Inflammatory macrophage treated with lipopolysaccharide for 4 hours (primary cell): ENCODE results near the gene THSD4.
"Not testable (repeated sequence)": the region's sequence is repeated elsewhere in the genome, so short reads cannot be mapped to it uniquely, and the experiment has no call there.

Experiments used
- DNase-seq: peaks from one replicate; pipeline ENCODE4 v3.0.0-alpha.2; 2020

Gene THSD4

DNA sequence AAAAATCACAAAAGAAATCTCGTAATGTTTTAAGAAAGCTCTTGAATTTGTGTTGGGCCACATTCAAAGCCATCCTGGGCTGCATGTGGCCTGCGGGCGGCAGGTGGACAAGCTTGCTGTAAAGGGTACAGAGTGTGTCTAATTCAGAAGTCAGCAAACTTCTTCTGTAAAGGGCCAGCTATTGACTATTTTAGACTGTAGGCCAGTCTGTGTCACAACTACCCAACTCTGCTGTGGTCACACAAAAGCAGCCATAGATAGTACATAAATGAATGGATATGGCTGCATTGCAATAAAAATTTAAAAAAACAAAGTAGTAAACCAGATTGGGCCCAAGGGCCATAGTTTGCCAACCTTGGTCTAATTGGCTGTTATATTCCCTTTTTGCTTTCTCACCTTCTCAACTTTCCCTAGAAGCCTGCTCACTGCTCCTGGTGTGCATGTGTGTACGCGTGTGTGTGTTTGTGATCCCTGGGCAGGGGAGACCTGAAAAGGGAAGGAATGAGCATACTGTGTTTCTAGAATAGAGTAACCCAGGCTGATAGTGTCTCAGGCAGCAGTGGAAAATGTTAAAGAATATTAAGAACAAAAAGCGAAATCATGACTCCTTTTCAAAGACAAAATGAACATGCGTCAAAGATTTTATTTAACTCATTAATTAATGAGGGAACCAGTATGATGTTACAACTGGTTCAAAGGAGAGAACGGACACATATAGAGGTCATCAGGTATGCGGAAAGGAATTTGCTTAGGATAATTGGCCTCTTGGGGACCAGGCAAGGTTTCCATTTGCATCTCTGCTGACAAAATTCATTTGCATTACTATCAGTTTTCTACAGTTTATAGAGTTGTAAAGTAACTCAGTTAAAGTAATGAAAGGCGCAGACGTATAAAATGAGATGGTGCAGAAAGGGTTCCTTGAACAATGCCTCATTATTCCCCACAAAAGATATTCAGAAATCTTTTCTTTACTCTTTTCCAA is 248.0 kb downstream of the THSD4 start:
- no peak for DNase-seq

DNA sequence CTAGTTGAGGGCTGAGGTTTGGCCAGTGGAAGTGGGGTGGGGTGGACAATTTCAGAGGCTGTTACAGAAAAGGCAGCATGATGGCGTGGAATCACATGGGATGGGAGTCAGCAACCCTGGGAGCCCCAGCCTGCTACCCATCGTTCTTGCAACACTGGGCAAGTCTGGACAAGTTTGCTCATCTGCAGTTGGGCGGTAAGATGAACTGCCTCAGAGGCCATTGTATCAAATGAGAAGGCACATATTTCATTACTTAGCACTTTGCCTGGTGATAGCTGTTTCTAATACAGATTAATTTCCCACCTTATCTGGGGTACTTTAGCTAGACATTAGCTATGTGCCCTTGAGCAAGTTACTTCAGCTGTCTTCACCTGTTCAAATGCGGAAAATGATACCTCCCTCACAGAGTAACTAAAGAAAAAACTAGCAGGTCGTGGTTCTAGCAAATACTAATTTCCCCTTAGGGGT is 248.9 kb downstream of the THSD4 start:
- no peak for DNase-seq

DNA sequence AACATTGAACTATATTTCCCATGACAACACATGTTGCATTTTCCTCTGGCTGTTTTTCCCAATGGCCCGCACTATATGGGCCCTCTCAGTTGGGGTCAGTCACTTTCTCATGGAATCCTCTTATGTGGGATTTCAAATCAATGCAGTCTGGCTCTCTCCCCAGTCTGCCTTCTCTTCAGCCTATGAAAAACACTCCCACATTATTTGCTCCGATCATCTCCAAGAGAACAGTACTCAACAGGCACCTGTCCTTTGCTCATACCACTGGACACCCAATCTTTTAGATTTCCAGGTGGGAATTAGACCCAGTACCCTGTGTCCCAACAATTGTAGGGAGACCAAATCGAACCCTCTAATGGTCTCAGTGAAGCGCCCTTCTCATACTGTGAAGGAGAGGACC is 251.3 kb downstream of the THSD4 start:
- no peak for DNase-seq

DNA sequence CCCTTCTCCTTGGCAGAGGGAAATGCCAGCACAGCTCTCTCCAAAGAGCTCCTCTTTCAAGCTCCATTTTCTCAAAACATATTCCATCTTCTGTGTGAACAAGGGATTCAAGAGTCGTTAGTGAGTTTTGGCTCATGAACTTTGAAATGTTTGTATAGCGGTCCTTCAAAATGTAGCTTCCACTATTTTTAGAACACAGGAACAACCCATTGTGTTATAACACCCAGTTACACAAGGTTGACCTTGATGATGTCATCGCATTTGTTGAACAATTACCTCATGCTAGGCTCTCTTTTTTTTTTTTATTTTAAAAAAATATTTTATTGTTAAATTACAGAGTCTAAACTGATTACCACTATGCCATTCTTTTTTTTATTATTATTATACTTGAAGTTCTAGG is 251.7 kb downstream of the THSD4 start:
- no peak for DNase-seq

DNA sequence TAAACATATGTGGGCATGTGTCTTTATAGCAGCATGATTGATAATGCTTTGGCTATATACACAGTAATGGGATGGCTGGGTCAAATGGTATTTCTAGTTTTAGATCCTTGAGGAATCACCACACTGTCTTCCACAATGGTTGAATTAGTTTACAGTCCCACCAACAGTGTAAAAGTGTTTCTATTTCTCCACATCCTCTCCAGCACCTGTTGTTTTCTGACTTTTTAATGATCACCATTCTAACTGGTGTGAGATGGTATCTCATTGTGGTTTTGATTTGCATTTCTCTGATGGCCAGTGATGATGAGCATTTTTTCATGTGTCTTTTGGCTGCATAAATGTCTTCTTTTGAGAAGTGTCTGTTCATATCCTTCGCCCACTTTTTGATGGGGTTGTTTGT is 252.5 kb downstream of the THSD4 start:
- not testable (repeated sequence) for DNase-seq

DNA sequence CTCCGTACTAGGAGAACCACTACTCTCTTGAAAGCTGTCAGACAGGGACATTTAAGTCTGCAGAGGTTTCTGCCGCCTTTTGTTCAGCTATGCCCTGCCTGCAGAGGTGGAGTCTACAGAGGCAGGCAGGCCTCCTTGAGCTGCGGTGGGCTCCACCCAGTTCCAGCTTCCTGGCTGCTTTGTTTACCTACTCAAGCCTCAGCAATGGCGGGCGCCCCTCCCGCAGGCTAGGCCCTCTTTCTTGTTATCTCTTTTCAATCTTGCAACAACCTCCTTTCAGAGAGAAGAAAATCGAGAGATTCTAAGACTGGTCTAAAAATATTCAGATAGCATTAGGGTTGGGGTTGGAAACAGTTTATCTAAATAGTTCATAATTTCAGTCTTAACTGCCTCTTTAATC is 257.5 kb downstream of the THSD4 start:
- not testable (repeated sequence) for DNase-seq

DNA sequence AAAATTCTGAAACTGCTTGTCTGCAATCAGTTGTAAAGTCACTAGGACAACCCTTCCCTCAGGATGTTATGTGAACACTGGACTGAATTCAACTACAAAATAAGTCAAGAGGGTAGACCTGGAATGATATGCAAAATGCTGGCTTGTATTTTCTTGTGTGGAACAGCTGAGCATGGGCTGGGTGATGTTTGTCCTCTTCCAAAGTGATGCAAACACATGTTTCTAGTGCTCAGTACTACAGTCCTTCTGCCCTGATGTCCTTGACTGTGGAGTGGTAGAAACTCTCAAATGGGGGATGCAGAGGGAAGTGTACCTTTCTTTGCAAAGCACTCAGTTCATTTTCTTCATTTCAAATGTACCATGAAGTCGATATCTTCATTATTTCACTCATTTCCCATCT is 258.6 kb downstream of the THSD4 start:
- DNase-seq = no peak

DNA sequence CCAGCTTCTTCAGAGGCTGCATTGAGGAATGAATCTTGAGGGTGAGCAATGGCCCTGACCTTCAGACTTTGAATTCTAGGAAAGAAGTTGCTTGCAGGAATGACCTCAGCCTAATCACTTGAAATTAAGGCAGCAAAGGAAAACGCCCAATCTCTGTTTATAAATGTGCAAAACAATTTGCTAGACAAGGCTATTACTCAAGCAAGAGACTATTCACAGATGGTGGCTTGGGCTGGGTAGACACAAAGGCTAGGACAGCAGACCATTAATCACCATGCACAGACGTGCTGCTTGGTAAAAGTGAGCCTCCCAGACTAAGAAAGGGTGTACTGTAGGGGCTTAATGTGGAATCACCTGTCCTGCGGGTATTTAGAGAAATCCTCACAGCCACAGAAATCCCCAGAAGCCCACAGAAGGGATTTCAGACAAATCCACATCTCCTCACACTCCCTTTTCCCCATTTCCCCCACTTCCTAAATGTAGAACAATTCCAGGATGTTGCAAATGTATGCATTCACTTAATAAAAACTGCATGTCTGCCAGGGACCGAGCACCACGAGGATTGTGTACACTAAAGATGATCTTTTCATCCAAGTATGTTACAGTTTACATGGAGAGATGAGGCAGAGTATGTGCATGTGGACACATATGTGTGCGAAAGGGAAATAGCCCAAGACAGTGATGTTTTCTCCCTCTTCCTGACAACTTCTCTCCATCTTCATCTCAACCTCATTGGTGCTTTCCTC is 259.5 kb downstream of the THSD4 start:
- no peak for DNase-seq

DNA sequence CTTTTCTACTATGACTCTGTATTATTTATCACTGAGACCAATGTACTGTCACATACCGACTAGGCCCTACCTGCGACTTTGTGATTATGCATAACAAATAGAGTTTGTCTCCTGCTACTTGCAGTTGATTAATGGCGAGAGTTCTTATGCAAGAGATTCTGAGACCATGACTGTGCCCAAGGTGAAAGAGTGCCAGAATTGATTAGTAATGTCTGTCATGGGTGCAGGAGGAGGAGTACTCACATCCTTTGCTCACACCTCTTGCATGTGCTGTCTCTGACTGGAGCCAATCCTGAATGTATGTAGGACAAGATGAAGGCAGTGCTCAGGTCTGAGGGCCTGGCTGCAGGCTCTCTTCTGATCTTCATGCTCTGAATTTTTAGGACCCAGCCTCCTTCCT is 260.7 kb downstream of the THSD4 start:
- DNase-seq = no peak

DNA sequence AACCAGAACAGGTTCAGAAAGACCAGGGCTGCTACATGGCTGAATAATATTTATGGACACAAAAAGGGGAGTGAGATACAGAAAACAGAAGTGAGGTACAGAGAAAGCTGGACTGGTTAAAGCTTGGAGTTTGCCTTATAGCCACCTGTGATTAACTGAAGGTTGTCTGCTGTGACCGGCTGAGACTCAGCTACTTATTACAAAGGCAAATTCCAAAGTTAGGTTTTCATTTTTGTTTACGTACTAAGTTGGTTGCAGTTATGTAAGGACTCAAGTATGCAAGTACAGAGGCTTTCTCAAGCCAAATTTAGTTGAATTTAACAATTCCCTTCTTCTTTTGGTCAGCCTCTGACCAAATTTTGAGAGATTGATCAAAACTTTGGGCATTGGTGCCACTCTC is 264.6 kb downstream of the THSD4 start:
- no peak for DNase-seq

DNA sequence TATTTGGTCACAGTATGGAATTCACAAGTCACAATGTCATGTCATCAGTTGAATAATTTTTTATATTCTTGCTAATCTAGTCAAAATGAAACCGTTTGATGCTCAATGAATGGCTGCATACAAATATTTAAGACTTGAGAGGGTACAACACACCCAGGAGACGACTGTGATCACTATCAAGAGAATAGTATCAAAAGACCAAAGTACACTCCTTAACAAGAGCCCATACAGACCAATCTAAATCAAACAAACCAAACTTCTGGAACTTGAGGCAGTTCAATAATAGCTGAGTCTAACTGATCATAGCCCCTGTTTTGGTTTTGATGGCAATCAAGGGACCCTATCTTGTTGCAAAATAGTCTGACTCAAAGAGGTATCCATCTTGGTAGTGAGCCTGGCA is 265.1 kb downstream of the THSD4 start:
- no peak for DNase-seq

DNA sequence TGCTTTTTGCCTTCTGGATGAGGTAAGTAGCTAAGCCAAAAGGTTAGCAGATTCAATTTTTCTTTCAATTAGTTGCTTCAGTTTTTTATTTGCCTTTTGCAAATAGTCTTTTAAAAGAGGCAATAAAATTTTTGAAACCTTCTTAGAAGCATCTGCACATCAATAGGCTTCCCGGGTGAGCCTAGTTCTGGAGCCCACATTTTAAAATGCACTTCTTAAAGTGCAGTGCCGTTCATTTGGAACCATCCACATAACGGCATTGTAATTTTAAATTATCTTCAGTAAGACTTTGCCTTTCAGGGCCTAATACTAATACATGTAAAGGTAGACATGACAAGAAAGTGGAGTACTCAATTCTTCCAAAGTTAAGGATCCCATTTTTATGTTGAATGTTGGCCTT is 269.2 kb downstream of the THSD4 start:
- no peak for DNase-seq

DNA sequence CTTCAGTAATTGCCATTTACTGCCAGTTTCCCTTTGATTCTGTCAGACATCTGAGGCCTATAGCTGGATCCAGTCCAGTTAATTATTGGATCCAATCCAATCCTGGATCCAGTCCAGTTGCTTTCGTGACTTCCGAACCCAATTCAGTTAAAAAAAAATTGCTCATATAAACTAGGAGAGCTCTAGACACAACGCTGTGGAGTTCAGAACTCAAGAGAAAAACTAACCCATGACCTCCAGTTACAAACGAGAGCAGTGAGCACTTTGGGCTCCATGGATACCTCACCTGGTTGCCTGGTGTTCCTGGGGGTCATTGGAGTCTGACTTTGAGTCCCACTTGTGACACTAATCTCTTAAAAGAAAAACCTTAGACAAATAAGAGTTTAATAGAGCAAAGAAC is 269.8 kb downstream of the THSD4 start:
- DNase-seq = no peak

DNA sequence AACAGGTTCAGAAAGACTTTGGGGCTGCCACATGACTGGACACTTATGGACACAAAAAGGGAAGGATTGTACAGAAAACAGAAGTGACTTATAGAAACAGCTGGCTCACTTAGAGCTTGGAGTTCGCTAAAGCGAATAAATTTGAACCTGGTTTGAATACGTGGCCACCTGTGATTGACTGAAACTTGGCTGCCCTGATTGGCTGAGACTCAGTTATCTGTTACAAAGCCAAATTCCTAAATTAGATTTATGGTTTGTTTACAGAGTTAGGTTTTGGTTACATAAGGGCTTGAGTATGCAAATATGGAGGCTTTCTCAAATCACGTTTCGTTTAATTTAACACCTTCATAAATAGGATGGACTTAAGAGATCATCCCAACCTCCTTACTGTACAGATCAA is 270.2 kb downstream of the THSD4 start:
- no peak for DNase-seq

DNA sequence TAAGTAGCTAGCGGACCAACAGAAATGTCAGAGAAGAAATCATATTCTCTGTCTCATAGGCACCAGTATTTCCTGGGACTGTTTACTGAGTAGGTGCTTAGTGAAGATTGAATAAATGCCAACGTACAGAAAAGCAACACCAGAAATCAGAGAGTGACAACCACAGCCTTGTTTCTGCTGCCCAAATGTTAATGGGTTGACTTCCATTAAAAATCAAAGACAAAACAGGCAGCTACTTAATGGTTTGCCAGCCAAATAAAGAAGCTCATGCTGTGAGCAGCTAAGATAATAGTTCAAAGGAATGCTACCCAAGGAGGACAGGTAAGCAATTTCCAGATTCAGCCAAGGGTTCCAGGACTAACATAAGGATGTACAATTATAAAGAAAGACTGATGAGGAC is 270.7 kb downstream of the THSD4 start:
- DNase-seq = no peak

DNA sequence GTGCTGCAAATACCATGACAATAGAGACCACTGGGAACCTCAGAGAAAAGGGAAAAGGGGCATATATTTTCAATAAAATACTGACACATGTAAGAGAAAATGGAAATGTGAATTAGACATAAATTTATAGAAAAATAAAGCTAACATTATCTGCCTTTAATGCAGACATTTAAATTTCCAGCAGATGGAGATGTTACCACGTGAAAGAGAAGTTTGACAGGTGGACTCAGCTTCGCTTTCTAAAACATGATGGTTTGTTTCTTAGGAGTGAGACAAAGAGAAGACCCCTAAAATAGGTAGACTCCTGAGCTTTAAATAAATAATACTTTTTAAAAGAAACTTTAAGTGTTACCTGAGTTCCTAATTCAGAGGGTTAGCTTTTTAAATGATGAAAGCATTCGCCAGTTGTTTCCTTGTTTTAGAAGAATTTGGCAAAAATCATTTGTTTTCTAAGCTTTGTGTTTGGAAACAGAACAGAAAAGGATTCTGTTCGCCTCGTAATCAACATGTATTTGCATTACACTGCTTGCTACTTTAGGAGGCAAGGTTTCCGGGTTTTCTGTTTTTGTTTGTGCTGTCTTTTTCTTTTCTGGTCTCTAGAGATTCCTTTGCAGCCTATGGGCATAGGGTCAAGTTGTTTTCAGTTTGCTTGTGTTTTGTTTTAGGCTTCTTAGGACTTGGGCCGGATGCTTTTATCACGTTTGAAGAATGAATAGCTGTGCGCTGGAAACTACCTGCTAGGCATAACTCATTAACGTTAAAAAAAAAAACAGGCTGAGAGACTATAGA is 271.4 kb downstream of the THSD4 start:
- DNase-seq = no peak

DNA sequence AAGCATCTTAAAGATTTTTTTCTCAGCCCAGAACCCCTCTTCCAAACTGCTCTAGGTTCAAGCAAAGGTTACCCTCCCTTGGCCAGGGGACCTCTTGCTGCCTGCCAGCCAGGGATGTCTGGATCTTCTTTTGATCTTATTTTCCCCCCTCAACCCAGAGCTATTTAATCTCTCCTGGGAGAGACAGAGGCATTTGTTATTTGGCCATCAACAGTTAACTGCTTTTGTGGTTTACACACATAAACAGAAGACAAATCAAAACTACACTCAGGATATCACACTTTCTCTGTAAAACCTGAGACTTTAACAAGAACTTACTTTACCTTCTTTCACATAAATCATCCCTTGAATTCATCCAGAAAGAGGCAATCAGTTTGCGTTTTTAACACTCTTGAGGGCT is 272.5 kb downstream of the THSD4 start:
- DNase-seq = no peak

DNA sequence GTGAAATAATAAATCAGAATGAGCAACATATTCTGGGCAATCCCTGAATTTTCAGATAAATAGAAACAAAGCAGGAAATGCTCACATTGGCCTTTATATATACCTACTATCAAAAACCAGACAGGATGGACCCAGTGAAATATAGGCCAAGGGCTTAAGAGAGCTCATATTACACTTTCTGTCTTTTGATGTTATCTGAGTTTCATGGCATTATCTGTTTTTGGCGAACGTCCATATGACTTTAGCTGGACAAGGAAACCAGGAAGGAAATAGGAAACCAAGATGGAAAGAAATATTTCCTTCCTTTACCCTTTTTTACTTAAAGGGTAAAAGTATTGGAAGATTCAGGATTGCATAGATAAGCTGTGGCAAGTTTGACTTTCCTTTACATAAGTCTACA is 274.8 kb downstream of the THSD4 start:
- no peak for DNase-seq

DNA sequence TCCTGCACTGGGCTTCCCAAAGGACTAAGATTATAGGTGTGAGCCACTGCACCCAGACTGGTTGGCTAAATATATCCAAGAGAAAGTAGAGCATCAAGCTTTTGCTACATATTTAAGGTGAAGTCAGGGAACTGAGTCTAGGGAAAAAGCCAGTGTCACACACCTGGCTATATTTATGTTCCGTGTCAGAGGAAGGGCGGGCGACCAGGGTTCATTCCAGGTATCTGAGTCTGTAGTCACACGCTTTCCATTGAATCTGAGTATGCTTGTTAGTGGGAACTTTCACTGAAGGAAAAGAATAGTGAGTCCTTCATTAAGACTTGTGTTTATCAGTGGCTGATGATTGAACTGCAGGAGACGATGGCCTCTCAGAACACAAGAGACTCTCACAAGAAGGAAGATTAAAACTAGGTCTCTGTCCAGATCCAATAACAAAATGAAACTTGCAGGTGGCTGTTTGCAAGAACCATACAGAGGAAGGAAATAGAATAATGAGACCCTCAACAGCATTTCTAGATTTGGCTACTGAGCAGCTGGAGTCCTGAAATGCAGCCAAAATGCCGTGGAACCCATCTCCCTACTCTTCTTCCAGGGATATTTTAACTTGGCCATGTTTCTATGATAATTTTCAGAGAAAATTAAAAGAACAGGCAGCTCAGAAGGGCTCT is 276.3 kb downstream of the THSD4 start:
- no peak for DNase-seq

DNA sequence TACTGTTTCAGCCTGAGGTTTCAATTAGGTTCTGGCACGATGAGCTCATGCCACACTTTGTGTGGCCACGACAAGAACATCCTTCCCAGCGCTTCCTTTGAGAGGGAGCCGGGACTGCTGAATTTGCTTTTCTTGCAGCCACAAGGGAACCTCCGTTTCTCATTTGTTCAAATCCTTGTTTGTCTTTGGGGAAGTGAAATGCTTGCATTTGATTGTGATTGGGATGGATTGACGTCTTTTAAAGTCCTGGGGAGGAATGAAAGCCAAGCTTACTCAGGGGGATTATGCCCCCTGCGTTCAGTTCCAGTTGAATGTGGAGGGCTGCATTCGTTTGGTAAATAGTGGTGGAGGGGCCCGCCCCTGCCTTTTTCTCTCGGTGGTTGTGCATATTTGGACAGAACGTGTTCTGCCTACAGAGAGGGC is 277.6 kb downstream of the THSD4 start:
- DNase-seq = no peak

DNA sequence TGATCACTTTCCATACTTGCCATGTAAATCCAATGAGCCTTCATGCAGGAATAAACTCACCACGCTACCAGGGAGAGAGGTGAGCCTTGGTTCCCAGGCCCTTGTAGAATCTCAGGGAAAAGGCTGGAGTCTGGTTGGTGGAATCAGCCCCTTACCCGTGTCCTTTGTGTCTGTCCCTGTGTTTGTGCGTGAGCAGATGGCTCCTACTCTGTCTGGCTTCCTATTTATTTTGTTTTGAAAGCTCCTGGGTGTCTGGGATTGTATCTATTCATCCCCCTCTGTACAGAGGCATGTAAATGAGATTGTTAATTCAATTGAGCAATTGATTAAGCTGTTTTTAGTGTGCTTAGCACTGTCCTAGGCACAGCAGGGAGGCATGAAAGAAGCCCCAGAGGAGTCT is 278.1 kb downstream of the THSD4 start:
- DNase-seq = no peak

DNA sequence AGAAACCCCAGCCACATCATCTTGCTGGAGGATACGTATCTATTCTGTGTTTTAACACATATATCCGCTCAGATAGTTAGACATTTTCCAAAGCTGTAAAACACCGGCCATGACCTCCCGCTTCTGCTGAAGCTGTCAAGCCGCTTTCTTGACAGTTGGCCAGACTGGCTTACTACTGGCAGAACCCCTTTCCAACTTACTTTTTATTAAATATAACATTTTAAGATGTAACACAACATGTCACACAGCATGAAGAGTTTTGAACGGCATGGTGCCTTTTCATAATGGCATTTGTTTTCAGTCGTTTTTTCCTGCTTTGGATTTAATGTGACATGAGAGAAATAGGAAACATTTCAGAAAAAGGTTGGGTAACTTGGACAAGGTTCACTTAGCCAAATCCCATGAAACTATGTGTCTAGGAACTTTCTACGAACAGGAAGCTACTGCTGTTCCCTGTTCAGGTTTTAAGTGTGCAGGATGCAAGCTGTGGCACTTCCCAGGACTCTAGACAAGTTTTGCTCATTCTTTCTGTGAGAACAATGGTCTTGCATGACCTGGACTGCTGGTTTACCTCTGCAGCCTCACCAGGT is 281.4 kb downstream of the THSD4 start:
- no peak for DNase-seq
